Measurements from ENCODE around the gene PPRC1. TPM values are rescaled to one million over a fixed set of nuclear protein-coding genes. Genes with fewer than 3 reads are reported as not detected.

Gene PPRC1
- total RNA-seq, 2 experiments from 2014 or later, result 61.3 to 74.7 TPM

GRCh38 chr10:102119417-102120141, 13.3 kb upstream of the PPRC1 start:
- H3K27me3 Mint-ChIP-seq, result no peaks in the 10 kb centered on the region
- ChIA-PET CTCF (interaction anchor here (0.6 to 3.5 kb wide), 6 partner anchors 10 to 474 kb away, joined by 3 to 13 read pairs (median 3); partner anchors contain the start of genes NOLC1 and PPRC1), POLR2A (interaction anchor here (0.5 to 1.0 kb wide), 5 partner anchors 14 to 301 kb away, joined by 3 to 12 read pairs (median 3); partner anchors contain the start of gene OGA)
- intact Hi-C loops (cut with DNase I, micrococcal nuclease), result loop anchor here (1.0 to 10.0 kb wide), 10 partner anchors 13 to 767 kb away; partner anchors contain the start of genes NOLC1 (in 2 of the 2), ACTR1A (in 1 of the 2), BTRC (in 1 of the 2) and FBXW4 (in 1 of the 2)
- H3K4me3 Mint-ChIP-seq, result peak overlapping the region; percentile 81
- H3K4me1 Mint-ChIP-seq, result peaks cover 55% of the 10 kb centered on the region
- DNase-seq (peak; percentile 74), ATAC-seq (peak; percentile 9)
- no peaks in the 10 kb centered on the region for H3K9me3 Mint-ChIP-seq (ENCODE audit: low read depth)
- H3K27ac Mint-ChIP-seq, result peak overlapping the region; percentile 97
- no peaks in the 10 kb centered on the region for H3K36me3 Mint-ChIP-seq (ENCODE audit: low read depth)

GRCh38 chr10:102120142-102120990, 12.5 kb upstream of the PPRC1 start, which contains the start of gene LDB1:
Gene LDB1, minus strand, starts transcription at chr10:102120368. Its CDS starts 258 bp downstream, at chr10:102120110.
- Mint-ChIP-seq H3K27me3 (no peaks in the 10 kb centered on the region), H3K9me3 (ENCODE audit: low read depth) (no peaks in the 10 kb centered on the region), H3K4me3 (peak within 1 kb of the TSS; percentile 81), H3K36me3 (ENCODE audit: low read depth) (no peaks in the 10 kb centered on the region), H3K27ac (peak within 1 kb of the TSS; percentile 97), H3K4me1 (peaks cover 51% of the 10 kb centered on the region)
- ATAC-seq (peak; percentile 28), DNase-seq (peak; percentile 77)
- ChIA-PET POLR2A (no interaction called here), CTCF (interaction anchor here (3.9 kb wide), 1 partner anchor 12 kb away, joined by 22 read pairs; the partner anchor contains the start of gene PPRC1)
- intact Hi-C loops (cut with DNase I, micrococcal nuclease), result loop anchor here (1.0 to 2.0 kb wide), 3 partner anchors 12 to 524 kb away; partner anchors contain the start of genes NOLC1 (in 2 of the 2) and TRIM8 (in 1 of the 2)

- ATAC-seq, result no peak
- Mint-ChIP-seq H3K4me3 (peak overlapping the region; percentile 81), H3K9me3 (ENCODE audit: low read depth) (no peaks in the 10 kb centered on the region), H3K4me1 (peaks cover 43% of the 10 kb centered on the region), H3K36me3 (ENCODE audit: low read depth) (no peaks in the 10 kb centered on the region), H3K27me3 (no peaks in the 10 kb centered on the region), H3K27ac (peak overlapping the region; percentile 83)
- CTCF ChIA-PET, result interaction anchor here (0.8 to 3.9 kb wide), 2 partner anchors 11 to 31 kb away, joined by 3 to 22 read pairs; partner anchors contain the start of genes NOLC1 and PPRC1
- DNase-seq, result peak; percentile 21
- intact Hi-C loops (cut with DNase I, micrococcal nuclease), result loop anchor here (1.0 to 2.0 kb wide), 3 partner anchors 11 to 524 kb away; partner anchors contain the start of genes NOLC1 (in 2 of the 2) and TRIM8 (in 1 of the 2)
- POLR2A ChIA-PET, result no interaction called here
Observed at GRCh38 chr10:102120991-102121738, 11.7 kb upstream of the PPRC1 start.

- Mint-ChIP-seq H3K4me1 (peaks cover 36% of the 10 kb centered on the region), H3K36me3 (ENCODE audit: low read depth) (no peaks in the 10 kb centered on the region), H3K4me3 (peak overlapping the region; percentile 81), H3K27ac (no peak overlapping the region), H3K9me3 (ENCODE audit: low read depth) (no peaks in the 10 kb centered on the region), H3K27me3 (no peaks in the 10 kb centered on the region)
- ChIA-PET POLR2A (interaction anchor here (0.6 kb wide), 1 partner anchor 8 kb away, joined by 4 read pairs; no protein-coding TSS in a partner anchor), CTCF (interaction anchor here (0.8 to 3.9 kb wide), 3 partner anchors 10 to 48 kb away, joined by 3 to 22 read pairs (median 5); partner anchors contain the start of genes NOLC1 and PPRC1)
- ATAC-seq (no peak), DNase-seq (no peak)
- intact Hi-C loops (cut with DNase I, micrococcal nuclease), result loop anchor here in 1 of 2 experiments (2.0 kb wide), 1 partner anchor 523 kb away; the partner anchor contains the start of gene TRIM8
Observed at GRCh38 chr10:102121739-102122372, 11.0 kb upstream of the PPRC1 start.

- Mint-ChIP-seq H3K4me1 (peaks cover 30% of the 10 kb centered on the region), H3K36me3 (ENCODE audit: low read depth) (no peaks in the 10 kb centered on the region), H3K9me3 (ENCODE audit: low read depth) (no peaks in the 10 kb centered on the region), H3K27me3 (no peaks in the 10 kb centered on the region), H3K27ac (no peak overlapping the region), H3K4me3 (no peak overlapping the region)
- POLR2A ChIA-PET, result interaction anchor here (0.6 kb wide), 1 partner anchor 9 kb away, joined by 4 read pairs; no protein-coding TSS in a partner anchor
- DNase-seq (no peak), ATAC-seq (no peak)
- intact Hi-C loops (cut with DNase I, micrococcal nuclease), result no loop called here
- CTCF ChIA-PET, result interaction anchor here (0.7 to 3.9 kb wide), 5 partner anchors 9 to 91 kb away, joined by 3 to 22 read pairs (median 4); partner anchors contain the start of gene PPRC1
Observed at GRCh38 chr10:102122450-102122849, 10.4 kb upstream of the PPRC1 start.

GRCh38 chr10:102123223-102123622, 9.6 kb upstream of the PPRC1 start:
- Mint-ChIP-seq H3K9me3 (ENCODE audit: low read depth) (no peaks in the 10 kb centered on the region), H3K4me1 (peaks cover 23% of the 10 kb centered on the region), H3K27ac (no peak overlapping the region), H3K36me3 (ENCODE audit: low read depth) (no peaks in the 10 kb centered on the region), H3K27me3 (no peaks in the 10 kb centered on the region), H3K4me3 (no peak overlapping the region)
- ATAC-seq (no peak), DNase-seq (no peak)
- ChIA-PET CTCF (interaction anchor here (0.7 to 3.9 kb wide), 6 partner anchors 9 to 1805 kb away, joined by 3 to 22 read pairs (median 4); partner anchors contain the start of gene PPRC1), POLR2A (interaction anchor here (0.8 kb wide), 1 partner anchor 29 kb away, joined by 4 read pairs; the partner anchor contains the start of gene NOLC1)
- intact Hi-C loops (cut with DNase I, micrococcal nuclease), result no loop called here

GRCh38 chr10:102131286-102132170, 1.3 kb upstream of the PPRC1 start:
- no peak for DNase-seq
- peaks cover 29% of the 10 kb centered on the region for H3K4me1 Mint-ChIP-seq
- peaks cover 26% of the 10 kb centered on the region for H3K36me3 Mint-ChIP-seq (ENCODE audit: low read depth)
- H3K27ac Mint-ChIP-seq, result peak overlapping the region; percentile 94
- POLR2A ChIA-PET, result interaction anchor here (0.6 to 1.4 kb wide), 3 partner anchors 16 to 78 kb away, joined by 3 read pairs; partner anchors contain the start of gene NOLC1
- ATAC-seq, result no peak
- no peaks in the 10 kb centered on the region for H3K9me3 Mint-ChIP-seq (ENCODE audit: low read depth)
- intact Hi-C loops (cut with DNase I, micrococcal nuclease), result loop anchor here (1.0 to 5.0 kb wide), 12 partner anchors 11 to 723 kb away; partner anchors contain the start of genes ACTR1A (in 2 of the 2), ARMH3 (in 2 of the 2), HPS6 (in 2 of the 2) and LDB1 (in 2 of the 2)
- CTCF ChIA-PET, result interaction anchor here (0.6 to 2.5 kb wide), 15 partner anchors 10 to 551 kb away, joined by 3 to 22 read pairs (median 5); partner anchors contain the start of genes LDB1 and NOLC1
- peak overlapping the region; percentile 94 for H3K4me3 Mint-ChIP-seq
- H3K27me3 Mint-ChIP-seq, result no peaks in the 10 kb centered on the region

- intact Hi-C loops (cut with DNase I, micrococcal nuclease), result loop anchor here (1.0 to 5.0 kb wide), 12 partner anchors 12 to 723 kb away; partner anchors contain the start of genes ACTR1A (in 2 of the 2), ARMH3 (in 2 of the 2), HPS6 (in 2 of the 2) and LDB1 (in 2 of the 2)
- Mint-ChIP-seq H3K36me3 (ENCODE audit: low read depth) (peaks cover 27% of the 10 kb centered on the region), H3K27me3 (no peaks in the 10 kb centered on the region), H3K9me3 (ENCODE audit: low read depth) (no peaks in the 10 kb centered on the region), H3K4me3 (peak overlapping the region; percentile 94), H3K4me1 (peaks cover 33% of the 10 kb centered on the region), H3K27ac (peak overlapping the region; percentile 94)
- ATAC-seq, result no peak
- ChIA-PET CTCF (interaction anchor here (0.6 to 2.5 kb wide), 16 partner anchors 10 to 551 kb away, joined by 3 to 22 read pairs (median 4); partner anchors contain the start of genes LDB1 and NOLC1), POLR2A (interaction anchor here (0.6 to 1.4 kb wide), 4 partner anchors 12 to 314 kb away, joined by 3 to 4 read pairs (median 3); partner anchors contain the start of gene NOLC1)
- no peak for DNase-seq
Observed at GRCh38 chr10:102132193-102132562, 662 bp upstream of the PPRC1 start.
